ENCODE data around the gene CSNK1G3.
"Not testable (repeated sequence)": the region's sequence is repeated elsewhere in the genome, so short reads cannot be mapped to it uniquely, and the experiment has no call there.

Gene CSNK1G3

DNA sequence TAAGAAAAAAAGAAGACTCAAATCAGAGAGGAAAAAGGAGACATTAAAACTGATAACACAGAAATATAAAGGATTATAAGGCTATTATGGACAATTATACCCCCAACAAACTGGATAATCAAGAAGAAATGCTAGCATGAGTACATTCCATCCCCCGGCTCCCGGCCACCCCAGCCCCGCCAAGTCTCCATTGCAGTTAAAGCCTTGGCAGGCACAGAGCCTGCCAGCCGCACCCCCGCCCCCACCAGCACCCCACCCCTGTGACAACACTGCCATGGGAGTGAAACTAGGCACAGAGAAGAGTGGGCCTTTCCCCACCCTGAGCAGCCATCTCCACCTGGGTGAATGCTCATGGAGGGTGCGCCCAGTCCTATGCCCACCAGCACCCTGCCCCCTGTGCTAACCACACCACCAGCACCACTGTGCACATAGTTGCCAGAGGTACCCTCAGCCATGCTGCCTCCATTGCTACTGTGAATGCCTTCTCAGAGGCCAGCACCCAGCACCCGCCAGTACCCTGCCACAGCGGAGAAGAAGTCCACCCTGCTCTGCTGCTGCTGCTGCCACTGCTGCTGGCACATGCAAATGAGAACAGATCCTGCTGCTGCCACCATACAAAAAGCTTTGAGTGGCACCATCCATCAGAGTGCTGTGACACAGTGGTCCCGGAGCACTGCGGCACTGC is 117.0 kb downstream of the CSNK1G3 start:
- no peak for DNase-seq (ENCODE audit: extremely low read depth in 1 of 2, low read depth in 1 of 2)

- no peak for DNase-seq (ENCODE audit: extremely low read depth in 1 of 2, low read depth in 1 of 2)
Measured at GRCh38 chr5:123636006-123636405, 124.0 kb downstream of the CSNK1G3 start.

DNA sequence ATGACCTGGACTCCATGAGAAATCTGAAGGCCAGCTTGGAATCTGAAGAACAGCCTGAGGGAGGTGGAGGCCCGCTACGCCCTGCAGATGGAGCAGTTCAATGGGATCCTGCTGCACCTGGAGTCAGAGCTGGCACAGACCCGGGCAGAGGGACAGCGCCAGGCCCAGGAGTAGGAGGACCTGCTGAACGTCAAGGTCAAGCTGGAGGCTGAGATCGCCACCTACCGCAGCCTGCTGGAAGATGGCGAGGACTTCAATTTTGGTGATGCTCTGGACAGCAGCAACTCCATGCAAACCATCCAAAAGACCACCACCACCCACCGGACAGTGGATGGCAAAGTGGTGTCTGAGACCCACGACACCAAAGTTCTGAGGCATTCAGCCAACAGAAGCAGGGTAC is 125.1 kb downstream of the CSNK1G3 start:
- not testable (repeated sequence) for DNase-seq (ENCODE audit: extremely low read depth in 1 of 2, low read depth in 1 of 2)

DNA sequence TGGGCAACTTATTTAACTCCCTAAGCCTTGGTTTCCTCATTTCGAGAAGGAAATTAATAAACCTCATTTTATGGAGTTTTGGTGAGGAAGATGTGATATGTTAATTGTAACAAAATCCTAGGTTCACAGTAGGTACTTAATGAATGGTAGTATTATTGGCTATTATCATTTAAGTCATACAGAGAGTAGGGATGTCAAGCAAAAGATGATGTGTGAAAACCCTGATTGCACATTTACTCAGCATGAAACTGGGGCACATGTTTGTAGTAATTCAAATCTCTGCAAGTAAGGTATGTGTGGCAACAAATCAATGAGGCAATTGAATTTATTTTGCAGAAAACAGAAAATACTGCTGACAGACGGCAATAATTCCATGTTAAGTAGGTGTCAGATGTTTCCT is 127.3 kb downstream of the CSNK1G3 start:
- DNase-seq (ENCODE audit: extremely low read depth in 1 of 2, low read depth in 1 of 2): no peak

DNA sequence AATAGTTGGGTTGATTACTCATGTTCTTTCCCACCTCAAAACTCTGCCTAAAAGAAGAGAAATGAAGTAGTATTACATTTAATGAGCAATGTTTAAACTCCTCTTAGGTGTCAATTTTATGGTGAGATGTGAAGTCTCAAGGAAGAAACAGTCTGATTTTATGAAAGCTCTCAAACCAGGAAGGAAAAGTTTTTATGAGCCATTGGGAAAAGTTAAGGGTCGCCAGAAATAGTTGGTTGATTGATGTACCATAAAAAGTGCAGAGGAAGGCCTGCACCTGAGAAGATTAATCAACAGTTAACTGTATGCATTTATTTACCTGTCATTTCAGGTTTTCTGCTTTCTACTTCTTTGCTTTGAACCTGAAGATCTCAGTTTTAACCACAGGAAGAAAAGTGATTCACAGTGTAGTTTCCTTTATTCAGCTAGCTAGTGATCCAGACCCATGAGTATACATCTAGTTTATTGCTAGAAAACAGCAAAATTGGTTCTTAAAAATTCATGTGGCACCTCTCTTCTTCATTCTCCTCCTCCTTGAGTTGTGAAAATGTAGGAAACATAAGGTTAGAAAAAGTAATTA is 133.1 kb downstream of the CSNK1G3 start:
- DNase-seq (ENCODE audit: extremely low read depth in 1 of 2, low read depth in 1 of 2): no peak

- no peak for DNase-seq (ENCODE audit: extremely low read depth in 1 of 2, low read depth in 1 of 2)
Measured at GRCh38 chr5:123647066-123647465, 135.1 kb downstream of the CSNK1G3 start.

- DNase-seq (ENCODE audit: extremely low read depth in 1 of 2, low read depth in 1 of 2): no peak
Measured at GRCh38 chr5:123651234-123651633, 139.3 kb downstream of the CSNK1G3 start.

DNA sequence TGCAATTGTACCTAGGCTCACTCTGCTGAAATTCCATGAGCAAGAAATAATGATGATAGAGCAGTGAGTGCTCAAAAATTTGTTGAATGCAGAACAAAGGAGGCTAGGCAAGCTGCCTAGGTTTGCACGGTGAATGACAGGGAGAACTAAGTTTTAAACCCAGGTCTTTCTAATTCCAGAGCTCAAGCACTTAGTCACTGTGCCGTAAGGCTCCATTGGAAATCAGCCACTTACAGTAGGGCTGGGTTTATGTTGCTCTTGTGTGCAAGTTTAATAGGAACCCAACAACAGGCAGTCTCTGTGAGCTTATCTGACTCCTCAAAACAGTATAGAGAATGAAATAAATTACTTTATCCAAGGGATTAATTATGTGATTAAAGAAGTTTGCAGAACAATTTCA is 147.0 kb downstream of the CSNK1G3 start:
- no peak for DNase-seq (ENCODE audit: extremely low read depth in 1 of 2, low read depth in 1 of 2)

GRCh38 chr5:123659495-123659894 is 147.5 kb downstream of the CSNK1G3 start:
- DNase-seq (ENCODE audit: extremely low read depth in 1 of 2, low read depth in 1 of 2): no peak

- DNase-seq (ENCODE audit: extremely low read depth in 1 of 2, low read depth in 1 of 2): no peak
Measured at GRCh38 chr5:123664961-123665360, 153.0 kb downstream of the CSNK1G3 start.

DNA sequence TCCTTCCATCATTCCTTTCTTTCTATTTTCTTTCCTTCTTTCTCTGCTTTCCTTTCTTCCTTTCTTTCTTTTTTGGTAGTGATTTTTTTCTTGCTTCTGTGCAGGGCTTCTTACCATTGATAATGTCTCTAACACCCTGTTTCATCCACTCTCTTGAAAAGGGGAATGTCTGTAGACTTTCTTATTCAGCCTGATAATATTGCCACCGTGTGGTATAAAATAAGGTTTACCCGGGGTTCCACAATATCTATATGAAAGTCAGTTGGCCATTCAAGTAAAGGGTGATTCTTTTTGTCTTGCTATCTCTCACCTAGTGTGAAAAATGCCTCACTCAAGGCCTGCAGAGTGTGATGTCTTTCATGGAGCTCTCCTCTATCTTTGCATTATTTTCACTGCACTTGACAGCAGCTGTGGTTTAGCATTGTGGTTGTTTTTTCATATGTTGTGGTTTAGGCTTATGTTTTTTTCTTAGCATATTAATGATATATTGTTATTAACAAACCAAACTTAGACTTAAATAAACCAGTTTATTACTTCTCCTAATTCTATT is 153.9 kb downstream of the CSNK1G3 start:
- no peak for DNase-seq (ENCODE audit: extremely low read depth in 1 of 2, low read depth in 1 of 2)
